22Rv1 (cell line): ENCODE results near the gene ERGIC1.

Source experiments
- H3K27ac ChIP-seq: fragments of 450-650 bp; 2 replicates; pipeline ENCODE4 v1.5.1; 2017
- CTCF ChIP-seq: fragments of 450-650 bp; IDR thresholded peaks from 2 replicates; pipeline ENCODE4 v1.5.1; 2017; ENCODE audit warnings: mild to moderate bottlenecking
- ZFX ChIP-seq: fragments of 450-650 bp; IDR thresholded peaks from 2 replicates; pipeline ENCODE4 v1.6.1; 2017; ENCODE audit warnings: antibody characterized with exemption, borderline replicate concordance

ERGIC1 gene

GRCh38 chr5:172870715-172871461 is 36.8 kb downstream of the ERGIC1 start:
- no peak overlapping the region for H3K27ac ChIP-seq
- TF ChIP-seq ZFX (no peak), CTCF (no peak)

- no peak for TF ChIP-seq CTCF
- no peak overlapping the region for H3K27ac ChIP-seq
Observed at GRCh38 chr5:172871536-172871935, 37.5 kb downstream of the ERGIC1 start.

- H3K27ac ChIP-seq = no peak overlapping the region
Observed at GRCh38 chr5:172871982-172872381, 37.9 kb downstream of the ERGIC1 start.

GRCh38 chr5:172872997-172873491 is 39.0 kb downstream of the ERGIC1 start:
- no peak overlapping the region for H3K27ac ChIP-seq
- no peak for TF ChIP-seq ZFX
- no peak for TF ChIP-seq CTCF

More at GRCh38 chr5:172871982-172872381, 37.9 kb downstream of the ERGIC1 start:
- TF ChIP-seq ZFX = no peak
- TF ChIP-seq CTCF = no peak

- H3K27ac ChIP-seq = no peak overlapping the region
- TF ChIP-seq ZFX (no peak), CTCF (no peak)
Observed at GRCh38 chr5:172873513-172873912, 39.5 kb downstream of the ERGIC1 start.

- no peak for TF ChIP-seq ZFX
- no peak for TF ChIP-seq CTCF
- H3K27ac ChIP-seq = no peak overlapping the region
Observed at GRCh38 chr5:172874647-172875504, 40.8 kb downstream of the ERGIC1 start.
